A549 (cell line): ENCODE data around the gene TNFAIP8. TPM values are rescaled to one million over a fixed set of nuclear protein-coding genes. Genes with fewer than 3 reads are reported as not detected.

Source experiments
- ATAC-seq, 2 experiments: fragments of 200-7000 bp in 1 of 2; fragments of >200 bp in 1 of 2; cut with Nextera tagmentation in 1 of 2; cut with Tn5 transposase in 1 of 2; 3 replicates each; pipeline versions ENCODE4 v1.8.0 to v1.9.1; 2018 to 2020; ENCODE audit warnings: mild to moderate bottlenecking in 1 of 2, moderate library complexity in 1 of 2
- CTCF ChIA-PET: fragments of 300-600 bp; sonication (Branson Sonifier 250); formaldehyde crosslinking; extraction: SDS; loops from one replicate; lab custom pipeline; 2021; ENCODE audit warnings: antibody characterized with exemption, inconsistent platforms; lab: Yijun Ruan, JAX
- POLR2A ChIA-PET: fragments of 350-600 bp; formaldehyde crosslinking; extraction: SDS; loops from one replicate; lab custom pipeline; 2021; ENCODE audit warnings: antibody characterized with exemption, inconsistent platforms; lab: Yijun Ruan, JAX
- DNase-seq, 2 experiments: peaks; one replicate each; pipeline versions ENCODE4 v3.0.0 to v3.0.0-alpha.2; 2011 to 2016; ENCODE audit warnings: low read depth in 1 of 2, low spot score in 1 of 2
- FAIRE-seq: peaks from 2 replicates; lab custom pipeline; 2011; peaks lifted over from hg19 to GRCh38; lab: Jason Lieb, UNC
- H3K27ac ChIP-seq, 2 experiments: fragments of >200 bp; sonication (Bioruptor Twin); formaldehyde crosslinking; 3 replicates each; pipeline ENCODE4 v1.5.1; 2016 to 2017
- H3K4me1 ChIP-seq: fragments of >200 bp; sonication (Bioruptor Twin); formaldehyde crosslinking; 3 replicates; pipeline ENCODE4 v1.6.1; 2016
- H3K4me2 ChIP-seq: fragments of >200 bp; sonication (Bioruptor Twin); formaldehyde crosslinking; 3 replicates; pipeline ENCODE4 v1.6.1; 2016
- H3K4me3 ChIP-seq: fragments of >200 bp; sonication (Bioruptor Twin); formaldehyde crosslinking; 3 replicates; pipeline ENCODE4 v1.5.1; 2016
- H3K9me3 ChIP-seq: fragments of >200 bp; sonication (Bioruptor Twin); formaldehyde crosslinking; 3 replicates; pipeline ENCODE4 v1.6.1; 2016
- ATOH8 ChIP-seq: fragments of 250-450 bp; sonication (Bioruptor Pico); IDR thresholded peaks from 2 replicates; pipeline ENCODE4 v1.5.0; 2020; ENCODE audit warnings: low read depth, mild to moderate bottlenecking, moderate library complexity
- BHLHE40 ChIP-seq: IDR thresholded peaks from 2 replicates; pipeline ENCODE4 v1.6.1; 2012; ENCODE audit warnings: low read depth, low read length, inconsistent platforms
- CEBPB ChIP-seq, 2 experiments: fragments of >200 bp in 1 of 2; sonication (Bioruptor Twin) in 1 of 2; formaldehyde crosslinking in 1 of 2; IDR thresholded peaks; 2 replicates each; pipeline ENCODE4 v1.6.1; 2012 to 2016
- CHD2 ChIP-seq: fragments of 150-350 bp; IDR thresholded peaks from 2 replicates; pipeline ENCODE4 v1.6.1; 2014; ENCODE audit warnings: low read length; ENCODE audit not compliant: partially characterized antibody
- CTCF ChIP-seq: fragments of >200 bp; sonication (Bioruptor Twin); formaldehyde crosslinking; IDR thresholded peaks from 3 replicates; pipeline ENCODE4 v1.5.1; 2016
- ESRRA ChIP-seq: fragments of 150-350 bp; IDR thresholded peaks from 2 replicates; pipeline ENCODE4 v1.6.1; 2014; ENCODE audit warnings: mild to moderate bottlenecking, low read length, borderline replicate concordance
- FOSB ChIP-seq: fragments of 250-450 bp; sonication (Bioruptor Pico); IDR thresholded peaks from 2 replicates; pipeline ENCODE4 v1.5.0; 2020; ENCODE audit warnings: mild to moderate bottlenecking, moderate library complexity
- FOSL2 ChIP-seq, 2 experiments: fragments of 450-650 bp in 1 of 2; fragments of >200 bp in 1 of 2; sonication (Bioruptor Twin) in 1 of 2; formaldehyde crosslinking; IDR thresholded peaks; 2 replicates each; pipeline versions ENCODE4 v1.5.0 to v1.6.1; 2016 to 2020; ENCODE audit warnings: mild to moderate bottlenecking in 1 of 2, moderate library complexity in 1 of 2
- FOXS1 ChIP-seq: fragments of 250-450 bp; sonication (Bioruptor Pico); IDR thresholded peaks from 2 replicates; pipeline ENCODE4 v1.5.0; 2020; ENCODE audit warnings: mild to moderate bottlenecking, moderate library complexity
- GATA3 ChIP-seq: IDR thresholded peaks from 2 replicates; pipeline ENCODE4 v1.6.1; 2012; ENCODE audit warnings: borderline replicate concordance
- HDAC2 ChIP-seq: fragments of 200-600 bp; sonication (generic); IDR thresholded peaks from 2 replicates; pipeline ENCODE4 v1.6.1; 2016
- HEYL ChIP-seq: fragments of 250-450 bp; sonication (Bioruptor Pico); IDR thresholded peaks from 2 replicates; pipeline ENCODE4 v1.8.0; 2021; ENCODE audit warnings: mild to moderate bottlenecking, moderate library complexity
- HMGXB4 ChIP-seq: fragments of 250-450 bp; sonication (Bioruptor Pico); IDR thresholded peaks from 2 replicates; pipeline ENCODE4 v1.5.0; 2021; ENCODE audit warnings: mild to moderate bottlenecking, moderate library complexity, borderline replicate concordance
- HOXB5 ChIP-seq: fragments of 250-450 bp; sonication (Bioruptor Pico); IDR thresholded peaks from 2 replicates; pipeline ENCODE4 v1.5.0; 2020; ENCODE audit warnings: mild to moderate bottlenecking, moderate library complexity
- JUN ChIP-seq, 2 experiments: fragments of >200 bp; sonication (Bioruptor Twin); formaldehyde crosslinking; IDR thresholded peaks; 2 replicates in 1 of 2; 3 replicates in 1 of 2; pipeline ENCODE4 v1.6.1; 2016 to 2017
- JUNB ChIP-seq: fragments of >200 bp; sonication (Bioruptor Twin); formaldehyde crosslinking; IDR thresholded peaks from 2 replicates; pipeline ENCODE4 v1.6.1; 2016
- KDM1A ChIP-seq: fragments of 200-600 bp; sonication (generic); IDR thresholded peaks from 2 replicates; pipeline ENCODE4 v1.6.1; 2016; ENCODE audit warnings: low read depth, mild to moderate bottlenecking
- POLR2A ChIP-seq: IDR thresholded peaks from 2 replicates; pipeline ENCODE4 v1.6.1; 2012; ENCODE audit warnings: mild to moderate bottlenecking, low read length
- POLR2AphosphoS2 ChIP-seq: conservative IDR thresholded peaks from 2 replicates; pipeline ENCODE4 v1.6.1; 2012; ENCODE audit warnings: low read length, improper control_type of control experiment, inconsistent platforms
- RCOR1 ChIP-seq: fragments of 150-350 bp; IDR thresholded peaks from 2 replicates; pipeline ENCODE4 v1.6.1; 2014; ENCODE audit warnings: antibody characterized with exemption, low read length, low read depth
- RFX5 ChIP-seq: fragments of 450-650 bp; IDR thresholded peaks from 2 replicates; pipeline ENCODE4 v1.7.1; 2014; ENCODE audit warnings: antibody characterized with exemption, mild to moderate bottlenecking, moderate library complexity
- SREBF2 ChIP-seq: fragments of 450-650 bp; IDR thresholded peaks from 2 replicates; pipeline ENCODE4 v1.6.1; 2014; ENCODE audit warnings: mild to moderate bottlenecking, moderate library complexity
- TP53 ChIP-seq: fragments of 250-450 bp; sonication (Bioruptor Pico); IDR thresholded peaks from 2 replicates; pipeline ENCODE4 v1.5.0; 2021; ENCODE audit warnings: mild to moderate bottlenecking, moderate library complexity
- WGBS: methylation state at CpG from one replicate; pipeline ENCODE4 v1.1.6; 2017; ENCODE audit errors: missing lambda C conversion rate; 5-methylcytosine and 5-hydroxymethylcytosine counted together
- polyA plus RNA-seq, 4 experiments: library from polyadenylated mRNA; depleted of rRNA in 3 of 4; stranded (reverse); fragments of >200 nt; fragmentation: RNase III in 1 of 4; extraction: RNeasy Plus Mini Kit Qiagen cat#74134 plus additional on column Dnase treatment in 1 of 4; gene quantifications; 2 replicates in 3 of 4; 3 replicates in 1 of 4; pipeline ENCODE4 v1.2.3, GENCODE V29; 2011 to 2017
- TF ChIP-seq, protein P1 (sequence below): fragments of 200-600 bp; sonication (generic); IDR thresholded peaks from 2 replicates; pipeline ENCODE4 v1.6.1; 2016; ENCODE audit warnings: antibody characterized with exemption, mild to moderate bottlenecking, moderate library complexity

TNFAIP8 gene
- polyA plus RNA-seq, 2 of the 4 experiments (the other 2 are of a cell fraction) = 34.9 to 35.7 TPM

- Histone ChIP-seq H3K27ac (no peak overlapping the region), H3K4me1 (peaks cover 17% of the 10 kb centered on the region), H3K4me3 (no peak overlapping the region), H3K9me3 (no peaks in the 10 kb centered on the region), H3K4me2 (no peak overlapping the region)
- no peak for DNase-seq
- CTCF ChIA-PET = interaction anchor here (0.6 to 2.8 kb wide), 6 partner anchors 8 to 369 kb away, joined by 3 to 11 read pairs (median 5); partner anchors contain the start of gene DTWD2
- POLR2A ChIA-PET = no interaction called here
- ATAC-seq = no peak
- WGBS = 89% methylated on average over 3 of the region's 3 CpGs
- FAIRE-seq = no peak
- TF ChIP-seq FOSB (CRISPR knock-in tag) = no peak
- TF ChIP-seq POLR2AphosphoS2 = no peak
- TF ChIP-seq SREBF2 = no peak
- TF ChIP-seq GATA3 = no peak
- TF ChIP-seq CEBPB (IDR thresholded peaks at IDR 0.05) = no peak
- no peak for TF ChIP-seq HOXB5 (CRISPR knock-in tag)
- no peak for TF ChIP-seq HEYL (CRISPR knock-in tag)
- no peak for TF ChIP-seq POLR2A
- no peak for TF ChIP-seq JUNB
- TF ChIP-seq RFX5 = no peak
- TF ChIP-seq CHD2 = no peak
- TF ChIP-seq TP53 (CRISPR knock-in tag) = no peak
- no peak for TF ChIP-seq KDM1A
- TF ChIP-seq BHLHE40 = no peak
- no peak for TF ChIP-seq HDAC2
- TF ChIP-seq RCOR1 = no peak
- no peak for TF ChIP-seq JUN (IDR thresholded peaks at IDR 0.05)
- TF ChIP-seq HMGXB4 = no peak
- TF ChIP-seq FOXS1 = no peak
Observed at GRCh38 chr5:119357270-119357669, 1.5 kb downstream of the TNFAIP8 start.

GRCh38 chr5:119357808-119358529, 2.1 kb downstream of the TNFAIP8 start:
- Histone ChIP-seq H3K4me1 (peaks cover 17% of the 10 kb centered on the region), H3K4me3 (no peak overlapping the region), H3K4me2 (no peak overlapping the region), H3K27ac (no peak overlapping the region)
- no peak for FAIRE-seq
- POLR2A ChIA-PET = no interaction called here
- TF ChIP-seq CHD2 (no peak), CTCF (no peak), ATOH8 (CRISPR knock-in tag) (no peak), ESRRA (no peak), FOSL2 (IDR thresholded peaks at IDR 0.05) (no peak), FOSL2 (CRISPR knock-in tag; IDR thresholded peaks at IDR 0.05) (no peak)
- TF ChIP-seq, protein P1, sequence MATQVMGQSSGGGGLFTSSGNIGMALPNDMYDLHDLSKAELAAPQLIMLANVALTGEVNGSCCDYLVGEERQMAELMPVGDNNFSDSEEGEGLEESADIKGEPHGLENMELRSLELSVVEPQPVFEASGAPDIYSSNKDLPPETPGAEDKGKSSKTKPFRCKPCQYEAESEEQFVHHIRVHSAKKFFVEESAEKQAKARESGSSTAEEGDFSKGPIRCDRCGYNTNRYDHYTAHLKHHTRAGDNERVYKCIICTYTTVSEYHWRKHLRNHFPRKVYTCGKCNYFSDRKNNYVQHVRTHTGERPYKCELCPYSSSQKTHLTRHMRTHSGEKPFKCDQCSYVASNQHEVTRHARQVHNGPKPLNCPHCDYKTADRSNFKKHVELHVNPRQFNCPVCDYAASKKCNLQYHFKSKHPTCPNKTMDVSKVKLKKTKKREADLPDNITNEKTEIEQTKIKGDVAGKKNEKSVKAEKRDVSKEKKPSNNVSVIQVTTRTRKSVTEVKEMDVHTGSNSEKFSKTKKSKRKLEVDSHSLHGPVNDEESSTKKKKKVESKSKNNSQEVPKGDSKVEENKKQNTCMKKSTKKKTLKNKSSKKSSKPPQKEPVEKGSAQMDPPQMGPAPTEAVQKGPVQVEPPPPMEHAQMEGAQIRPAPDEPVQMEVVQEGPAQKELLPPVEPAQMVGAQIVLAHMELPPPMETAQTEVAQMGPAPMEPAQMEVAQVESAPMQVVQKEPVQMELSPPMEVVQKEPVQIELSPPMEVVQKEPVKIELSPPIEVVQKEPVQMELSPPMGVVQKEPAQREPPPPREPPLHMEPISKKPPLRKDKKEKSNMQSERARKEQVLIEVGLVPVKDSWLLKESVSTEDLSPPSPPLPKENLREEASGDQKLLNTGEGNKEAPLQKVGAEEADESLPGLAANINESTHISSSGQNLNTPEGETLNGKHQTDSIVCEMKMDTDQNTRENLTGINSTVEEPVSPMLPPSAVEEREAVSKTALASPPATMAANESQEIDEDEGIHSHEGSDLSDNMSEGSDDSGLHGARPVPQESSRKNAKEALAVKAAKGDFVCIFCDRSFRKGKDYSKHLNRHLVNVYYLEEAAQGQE = no peak
- TF ChIP-seq, all 56 proteins: peak for 0
- ATAC-seq (no peak), DNase-seq (no peak)
- CTCF ChIA-PET = interaction anchor here (0.7 to 2.8 kb wide), 5 partner anchors 20 to 369 kb away, joined by 3 to 11 read pairs (median 6); partner anchors contain the start of gene DTWD2
- H3K9me3 ChIP-seq = no peaks in the 10 kb centered on the region
- 93% methylated on average over 6 of the region's 6 CpGs for WGBS
